Caco-2 (cell line): Measurements from ENCODE around the gene AGBL5. TPM values are rescaled to one million over a fixed set of nuclear protein-coding genes. Genes with fewer than 3 reads are reported as not detected.
"Not testable (repeated sequence)": the region's sequence is repeated elsewhere in the genome, so short reads cannot be mapped to it uniquely, and the experiment has no call there.

Experiments used
- BruUV-seq: library from RNA; stranded (reverse); fragments of 400-500 nt; replicated peaks from 2 replicates; lab custom pipeline; 2021; lab: Mats Ljungman, UMichigan
- CTCF ChIA-PET: fragments of 300-600 bp; sonication (Branson Sonifier 250); formaldehyde crosslinking; loops from one replicate; lab custom pipeline; 2022; ENCODE audit warnings: antibody characterized with exemption; lab: Charles Lee
- POLR2A ChIA-PET: fragments of 300-600 bp; sonication (Branson Sonifier 250); formaldehyde crosslinking; loops from one replicate; lab custom pipeline; 2022; ENCODE audit warnings: antibody characterized with exemption; lab: Charles Lee
- DNase-seq, 2 experiments: peaks; one replicate each; pipeline versions ENCODE4 v3.0.0 to v3.0.0-alpha.2; 2020 to 2022
- H3K27me3 ChIP-seq: replicated peaks from 2 replicates; pipeline ENCODE4 v1.6.0; 2011; ENCODE audit warnings: low read length; ENCODE audit not compliant: control insufficient read depth, insufficient read depth
- H3K36me3 ChIP-seq: 2 replicates; pipeline ENCODE4 v1.5.1; 2011; ENCODE audit warnings: low read length; ENCODE audit not compliant: control insufficient read depth, insufficient read depth
- H3K4me1 ChIP-seq: fragments of 250-450 bp; sonication (Bioruptor Pico); 2 replicates; pipeline ENCODE4 v1.5.1; 2020; ENCODE audit warnings: mild to moderate bottlenecking
- H3K4me3 ChIP-seq: 2 replicates; pipeline ENCODE4 v1.5.1; 2011; ENCODE audit warnings: low read depth, mild to moderate bottlenecking, control low read depth, low read length
- H3K9me3 ChIP-seq: fragments of 250-450 bp; sonication (Bioruptor Pico); 2 replicates; pipeline ENCODE4 v1.5.1; 2020; ENCODE audit warnings: mild to moderate bottlenecking, moderate library complexity
- H3K27ac Mint-ChIP-seq: one replicate; pipeline ENCODE4 v1.8.0; 2022; ENCODE audit warnings: mixed read lengths; ENCODE audit not compliant: unreplicated experiment
- H3K27me3 Mint-ChIP-seq: one replicate; pipeline ENCODE4 v1.8.0; 2022; ENCODE audit warnings: mixed read lengths; ENCODE audit not compliant: insufficient read depth, unreplicated experiment
- H3K36me3 Mint-ChIP-seq: one replicate; pipeline ENCODE4 v1.8.0; 2022; ENCODE audit warnings: mild to moderate bottlenecking, mixed read lengths; ENCODE audit not compliant: insufficient read depth, unreplicated experiment
- H3K4me1 Mint-ChIP-seq: one replicate; pipeline ENCODE4 v1.8.0; 2022; ENCODE audit warnings: low read depth, mixed read lengths; ENCODE audit not compliant: unreplicated experiment
- H3K4me3 Mint-ChIP-seq: one replicate; pipeline ENCODE4 v1.8.0; 2022; ENCODE audit warnings: mild to moderate bottlenecking, moderate library complexity, mixed read lengths; ENCODE audit not compliant: unreplicated experiment
- H3K9me3 Mint-ChIP-seq: one replicate; pipeline ENCODE4 v1.8.0; 2022; ENCODE audit warnings: mixed read lengths; ENCODE audit not compliant: unreplicated experiment
- CTCF ChIP-seq, 2 experiments: fragments of 200-600 bp in 1 of 2; IDR thresholded peaks; 1 replicate in 1 of 2; 2 replicates in 1 of 2; pipeline versions ENCODE4 v1.5.1 to v1.8.0; 2011 to 2022; ENCODE audit warnings: antibody characterized with exemption in 1 of 2, control low read depth in 1 of 2, inconsistent platforms in 1 of 2, low read depth in 1 of 2, low read length in 1 of 2, mild to moderate bottlenecking in 1 of 2, moderate library complexity in 1 of 2; ENCODE audit not compliant: insufficient read depth in 1 of 2, severe bottlenecking in 1 of 2, unreplicated experiment in 1 of 2
- intact Hi-C: fragments of 100-400 bp; cut with micrococcal nuclease; formaldehyde crosslinking; loops from one replicate; pipeline ENCODE4 v1.10.0; 2022; ENCODE audit not compliant: unreplicated experiment
- total RNA-seq: library from RNA; stranded (reverse); gene quantifications from 2 replicates; pipeline ENCODE4 v1.2.3, GENCODE V29; 2022

Gene AGBL5
- total RNA-seq, 1 experiment from 2014 or later: 34.1 TPM

DNA sequence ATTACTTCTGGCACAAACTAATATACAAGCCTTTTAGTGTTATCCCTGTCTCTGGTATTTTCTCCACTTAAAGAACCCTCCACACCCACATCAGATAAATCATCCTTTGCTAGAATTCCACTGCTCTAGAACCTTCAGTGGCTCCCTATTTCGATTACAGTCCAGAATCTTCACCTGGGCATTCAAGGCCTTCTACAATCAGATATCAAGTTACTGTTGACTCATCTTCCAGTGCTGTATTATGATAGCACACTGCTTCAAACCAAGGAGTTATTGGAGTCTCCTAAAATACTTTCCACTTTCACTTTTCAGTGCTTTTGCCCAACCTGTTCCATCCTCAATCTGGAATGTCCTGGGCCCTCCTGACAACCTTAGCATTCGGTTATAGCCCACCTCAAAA, 64.1 kb downstream of the AGBL5 start:
- no TSS peak for BruUV-seq
- Histone ChIP-seq H3K36me3 (no peaks in the 10 kb centered on the region), H3K27me3 (no peaks in the 10 kb centered on the region), H3K9me3 (no peaks in the 10 kb centered on the region), H3K4me1 (0 out of 2 replicates have a peak, but pooled peaks cover 3% of the 10 kb centered on the region), H3K4me3 (no peak overlapping the region)
- ChIA-PET CTCF (no interaction called here), POLR2A (no interaction called here)
- TF ChIP-seq CTCF (IDR thresholded peaks at IDR 0.05; ENCODE audit: insufficient read depth in 1 of 2, low read depth in 1 of 2, low read length in 1 of 2, severe bottlenecking in 1 of 2, unreplicated experiment in 1 of 2): no peak
- Mint-ChIP-seq H3K9me3 (no peaks in the 10 kb centered on the region), H3K27me3 (peaks cover 5% of the 10 kb centered on the region), H3K4me3 (no peak overlapping the region), H3K36me3 (peaks cover 6% of the 10 kb centered on the region), H3K27ac (no peak overlapping the region), H3K4me1 (no peaks in the 10 kb centered on the region)
- no peak for DNase-seq
- intact Hi-C loops: no loop called here

DNA sequence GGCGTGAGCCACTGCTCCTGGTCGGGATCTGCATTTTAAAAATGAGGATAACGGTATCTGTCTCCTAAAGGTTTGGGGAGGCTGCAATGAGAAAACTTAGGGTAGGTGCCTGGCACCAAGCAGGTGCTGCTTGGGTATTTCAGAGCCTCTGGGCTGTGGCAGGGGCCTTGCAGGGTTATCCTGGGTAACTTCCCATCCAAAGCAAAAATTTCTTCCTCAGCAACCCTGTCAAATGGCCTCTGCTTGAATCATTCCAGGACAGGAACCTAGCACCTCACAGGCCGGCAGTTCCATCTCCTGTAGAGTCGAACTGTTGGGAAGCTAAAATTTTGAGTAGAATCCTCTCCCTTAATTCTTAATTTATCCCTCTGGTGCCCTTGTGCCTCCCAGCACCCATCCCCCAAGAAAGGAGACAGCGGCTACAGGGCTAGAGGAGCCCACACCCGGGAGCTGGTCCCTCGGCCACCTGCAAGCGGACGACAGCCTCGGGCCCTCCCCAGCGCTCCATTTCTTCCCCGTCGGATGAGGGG, 66.6 kb downstream of the AGBL5 start:
- 0 out of 2 replicates have a peak, but pooled peaks cover 3% of the 10 kb centered on the region for H3K4me1 ChIP-seq
- TF ChIP-seq CTCF (IDR thresholded peaks at IDR 0.05; ENCODE audit: insufficient read depth in 1 of 2, low read depth in 1 of 2, low read length in 1 of 2, severe bottlenecking in 1 of 2, unreplicated experiment in 1 of 2): no peak
- ChIA-PET POLR2A (no interaction called here), CTCF (interaction anchor here (1.3 kb wide), 1 partner anchor 174 kb away, joined by 3 read pairs; no protein-coding TSS in a partner anchor)
- BruUV-seq: no TSS peak
- H3K4me3 Mint-ChIP-seq: peak overlapping the region; percentile 76
- H3K27me3 ChIP-seq: no peaks in the 10 kb centered on the region
- H3K36me3 ChIP-seq: no peaks in the 10 kb centered on the region
- no peaks in the 10 kb centered on the region for H3K9me3 Mint-ChIP-seq
- peak overlapping the region; percentile 61 for H3K4me3 ChIP-seq
- intact Hi-C loops: no loop called here
- no peaks in the 10 kb centered on the region for H3K9me3 ChIP-seq
- H3K4me1 Mint-ChIP-seq: no peaks in the 10 kb centered on the region
- peaks cover 6% of the 10 kb centered on the region for H3K36me3 Mint-ChIP-seq
- no peak for DNase-seq
- H3K27ac Mint-ChIP-seq: no peak overlapping the region
- peaks cover 13% of the 10 kb centered on the region for H3K27me3 Mint-ChIP-seq

DNA sequence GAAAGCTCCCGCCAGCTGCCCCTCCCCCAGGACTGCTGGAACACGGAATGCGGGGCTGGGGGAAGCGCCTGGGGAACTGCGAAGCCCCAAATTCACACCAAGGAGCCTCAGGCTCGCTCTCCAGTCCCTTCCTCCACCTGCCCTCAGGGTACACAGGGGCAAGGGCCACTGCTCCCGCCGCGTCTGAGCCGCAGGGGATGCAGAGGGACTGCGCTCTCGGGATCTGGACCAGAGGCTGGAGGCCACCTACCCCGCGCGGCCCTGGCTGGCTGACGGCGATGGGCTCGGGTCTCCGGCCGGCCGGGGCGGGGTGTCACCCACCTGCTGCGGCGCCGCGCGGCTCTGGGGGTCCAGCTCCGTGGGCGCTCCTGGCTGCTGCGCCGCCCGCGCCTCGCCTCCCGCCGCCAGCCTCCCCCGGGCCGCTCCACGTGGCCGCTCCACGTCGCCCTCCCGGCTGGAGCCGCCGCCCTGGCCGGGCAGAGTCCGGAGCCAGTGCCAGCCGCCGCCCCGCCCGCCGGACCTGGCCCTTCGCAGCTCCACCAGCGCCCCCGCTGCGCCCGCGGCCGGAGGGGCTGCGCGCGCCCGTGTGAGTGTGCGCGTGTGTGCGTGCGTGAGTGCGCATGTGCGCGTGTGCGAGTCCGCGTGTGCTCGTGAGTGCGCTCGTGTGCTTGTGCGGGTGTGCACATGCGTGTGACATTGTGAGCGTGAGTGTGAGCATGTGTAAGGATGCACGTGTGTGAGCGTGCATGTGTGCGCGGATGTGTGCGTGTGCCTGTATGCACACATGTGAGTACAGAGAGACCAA, 67.3 kb downstream of the AGBL5 start, which contains the start of gene CGREF1:
Gene CGREF1, minus strand, starts transcription at position 604 of the 805 bp plus-strand sequence. CDS start 14,762 bp downstream, outside the sequence.
- H3K27ac Mint-ChIP-seq: no peak within 1 kb of the TSS
- H3K9me3 Mint-ChIP-seq: no peaks in the 10 kb centered on the region
- Histone ChIP-seq H3K36me3 (no peaks in the 10 kb centered on the region), H3K4me3 (peak within 1 kb of the TSS; percentile 61), H3K4me1 (peaks cover 4% of the 10 kb centered on the region; the same call in 1 of the 2 replicates), H3K9me3 (no peaks in the 10 kb centered on the region), H3K27me3 (no peaks in the 10 kb centered on the region)
- ChIA-PET POLR2A (no interaction called here), CTCF (interaction anchor here (1.3 kb wide), 1 partner anchor 174 kb away, joined by 3 read pairs; no protein-coding TSS in a partner anchor)
- peak within 1 kb of the TSS; percentile 76 for H3K4me3 Mint-ChIP-seq
- intact Hi-C loops: no loop called here
- no peak for TF ChIP-seq CTCF (IDR thresholded peaks at IDR 0.05; ENCODE audit: insufficient read depth in 1 of 2, low read depth in 1 of 2, low read length in 1 of 2, severe bottlenecking in 1 of 2, unreplicated experiment in 1 of 2)
- H3K36me3 Mint-ChIP-seq: peaks cover 6% of the 10 kb centered on the region
- H3K27me3 Mint-ChIP-seq: peaks cover 13% of the 10 kb centered on the region
- DNase-seq: peak in 1 of 2 experiments; percentile 52
- H3K4me1 Mint-ChIP-seq: no peaks in the 10 kb centered on the region
- BruUV-seq: no TSS peak

GRCh38 chr2:27119330-27119670, 67.8 kb downstream of the AGBL5 start:
- H3K27me3 ChIP-seq, H3K36me3 Mint-ChIP-seq, CTCF ChIA-PET, H3K27ac Mint-ChIP-seq, POLR2A ChIA-PET, H3K4me1 ChIP-seq, DNase-seq, BruUV-seq, H3K36me3 ChIP-seq, H3K9me3 ChIP-seq, H3K9me3 Mint-ChIP-seq, intact Hi-C loops, H3K4me1 Mint-ChIP-seq: not testable (repeated sequence)
- H3K4me3 Mint-ChIP-seq: peak overlapping the region; percentile 76
- peaks cover 13% of the 10 kb centered on the region for H3K27me3 Mint-ChIP-seq
- H3K4me3 ChIP-seq: peak overlapping the region; percentile 61
